GM23338 (cell line): ENCODE data around the gene KRTAP5-6. TPM values are rescaled to one million over a fixed set of nuclear protein-coding genes. Genes with fewer than 3 reads are reported as not detected.

Source experiments
- ATAC-seq: fragments of 200-7000 bp; cut with Tn5 transposase; 3 replicates; pipeline ENCODE4 v1.9.1; 2020
- DNase-seq: peaks from one replicate; pipeline ENCODE4 v3.0.0-alpha.2; 2015; ENCODE audit warnings: low spot score
- H2AFZ ChIP-seq: fragments of 200-600 bp; sonication (generic); 2 replicates; pipeline ENCODE4 v1.8.0; 2016; ENCODE audit warnings: antibody characterized with exemption, mild to moderate bottlenecking, moderate library complexity
- H3F3A ChIP-seq: fragments of 200-600 bp; sonication (generic); replicated peaks from 2 replicates; pipeline ENCODE4 v1.8.0; 2017; ENCODE audit warnings: antibody characterized with exemption, mixed run types, low read depth
- H3K27ac ChIP-seq: fragments of 200-600 bp; sonication (generic); 2 replicates; pipeline ENCODE4 v1.6.1; 2016; ENCODE audit warnings: low read depth
- H3K27me3 ChIP-seq: fragments of 200-600 bp; sonication (generic); 2 replicates; pipeline ENCODE4 v1.8.0; 2016; ENCODE audit warnings: mild to moderate bottlenecking, mixed run types, moderate library complexity; ENCODE audit not compliant: insufficient read depth
- H3K36me3 ChIP-seq: fragments of 200-600 bp; sonication (generic); 2 replicates; pipeline ENCODE4 v1.8.0; 2016; ENCODE audit warnings: mild to moderate bottlenecking; ENCODE audit not compliant: insufficient read depth
- H3K4me1 ChIP-seq: fragments of 200-600 bp; sonication (generic); 2 replicates; pipeline ENCODE4 v1.8.0; 2016; ENCODE audit warnings: mild to moderate bottlenecking, moderate library complexity; ENCODE audit not compliant: insufficient read depth
- H3K4me2 ChIP-seq: fragments of 200-600 bp; sonication (generic); 2 replicates; pipeline ENCODE4 v1.7.1; 2017; ENCODE audit warnings: mixed run types
- H3K4me3 ChIP-seq: fragments of 200-600 bp; sonication (generic); 2 replicates; pipeline ENCODE4 v1.6.1; 2016; ENCODE audit warnings: mixed run types
- H3K79me2 ChIP-seq: fragments of 200-600 bp; sonication (generic); replicated peaks from 2 replicates; pipeline ENCODE4 v1.8.0; 2017; ENCODE audit warnings: mild to moderate bottlenecking; ENCODE audit not compliant: insufficient read depth
- H3K9me2 ChIP-seq: fragments of 200-600 bp; sonication (generic); 2 replicates; pipeline ENCODE4 v1.8.0; 2017; ENCODE audit not compliant: insufficient read depth
- H4K20me1 ChIP-seq: fragments of 200-600 bp; sonication (generic); replicated peaks from 2 replicates; pipeline ENCODE4 v1.8.0; 2017; ENCODE audit warnings: mild to moderate bottlenecking; ENCODE audit not compliant: insufficient read depth
- H3K27ac Mint-ChIP-seq: 2 replicates; pipeline ENCODE4 v1.8.0; 2020; ENCODE audit warnings: inconsistent platforms, mild to moderate bottlenecking, moderate library complexity, mixed read lengths
- H3K27me3 Mint-ChIP-seq: 3 replicates; pipeline ENCODE4 v1.8.0; 2022; ENCODE audit warnings: low read depth, mild to moderate bottlenecking, moderate library complexity, mixed read lengths, inconsistent platforms; ENCODE audit not compliant: insufficient read depth, poor library complexity
- H3K36me3 Mint-ChIP-seq: 3 replicates; pipeline ENCODE4 v1.8.0; 2021; ENCODE audit warnings: low read depth, mild to moderate bottlenecking, inconsistent platforms, moderate library complexity, mixed read lengths
- H3K4me1 Mint-ChIP-seq: 3 replicates; pipeline ENCODE4 v1.8.0; 2020; ENCODE audit warnings: mild to moderate bottlenecking, inconsistent platforms, mixed read lengths
- H3K4me3 Mint-ChIP-seq: 3 replicates; pipeline ENCODE4 v1.8.0; 2021; ENCODE audit warnings: moderate library complexity, mild to moderate bottlenecking, inconsistent platforms, mixed read lengths
- H3K9me3 Mint-ChIP-seq: 3 replicates; pipeline ENCODE4 v1.8.0; 2020; ENCODE audit warnings: moderate library complexity, mild to moderate bottlenecking, inconsistent platforms, mixed read lengths
- CREB1 ChIP-seq: fragments of 250-450 bp; sonication (Bioruptor Pico); IDR thresholded peaks from 2 replicates; pipeline ENCODE4 v1.5.0; 2020; ENCODE audit warnings: low read depth, mild to moderate bottlenecking, moderate library complexity
- ETS1 ChIP-seq: IDR thresholded peaks from 2 replicates; pipeline ENCODE4 v1.6.1; 2016; ENCODE audit warnings: antibody characterized with exemption
- EZH2 ChIP-seq: fragments of 200-600 bp; sonication (generic); IDR thresholded peaks from one replicate; pipeline ENCODE4 v1.8.0; 2017; ENCODE audit warnings: antibody characterized with exemption, mild to moderate bottlenecking, low read depth; ENCODE audit not compliant: unreplicated experiment
- EZH2phosphoT487 ChIP-seq: fragments of 200-600 bp; sonication (generic); IDR thresholded peaks from one replicate; pipeline ENCODE4 v1.8.1; 2018; ENCODE audit warnings: antibody characterized with exemption; ENCODE audit not compliant: unreplicated experiment
- REST ChIP-seq: IDR thresholded peaks from one replicate; pipeline ENCODE4 v1.6.1; 2018; ENCODE audit warnings: antibody characterized with exemption; ENCODE audit not compliant: unreplicated experiment
- ZNF114 ChIP-seq: fragments of 250-450 bp; sonication (Bioruptor Pico); IDR thresholded peaks from 2 replicates; pipeline ENCODE4 v1.5.0; 2020; ENCODE audit warnings: mild to moderate bottlenecking, moderate library complexity
- ZNF462 ChIP-seq: fragments of 250-450 bp; sonication (Bioruptor Pico); IDR thresholded peaks from 2 replicates; pipeline ENCODE4 v1.5.0; 2020; ENCODE audit warnings: mild to moderate bottlenecking, moderate library complexity
- polyA plus RNA-seq: library from polyadenylated mRNA; unstranded; fragments of >200 nt; fragmentation: Nextera tagmentation; extraction: Ambion mirVana; gene quantifications from 2 replicates; pipeline ENCODE4 v1.2.1, GENCODE V29; 2016
- total RNA-seq: library from RNA; depleted of rRNA; stranded (reverse); fragments of >200 nt; shearing (Covaris generic); gene quantifications from 2 replicates; pipeline ENCODE4 v1.2.3, GENCODE V29; 2014

Gene KRTAP5-6
- total and polyA plus RNA-seq, 2 experiments from 2014 or later = not detected

GRCh38 chr11:1735271-1735670 lies 38.3 kb downstream of the KRTAP5-6 start (continued):
- no peak for TF ChIP-seq REST
- TF ChIP-seq ZNF114 (CRISPR knock-in tag) = no peak
- TF ChIP-seq CREB1 (CRISPR knock-in tag) = no peak

GRCh38 chr11:1736447-1736992 lies 39.5 kb downstream of the KRTAP5-6 start:
- Mint-ChIP-seq H3K4me3 (no peak overlapping the region), H3K27ac (no peak overlapping the region), H3K36me3 (no peaks in the 10 kb centered on the region), H3K9me3 (peaks cover 6% of the 10 kb centered on the region), H3K4me1 (no peaks in the 10 kb centered on the region; the same call in 2 of the 3 replicates), H3K27me3 (peaks cover 21% of the 10 kb centered on the region)
- DNase-seq (no peak), ATAC-seq (no peak)
- TF ChIP-seq ZNF462 (CRISPR knock-in tag) (no peak), EZH2phosphoT487 (no peak), CREB1 (CRISPR knock-in tag) (no peak), EZH2 (no peak), ETS1 (no peak)
- H2AFZ ChIP-seq = no peak overlapping the region
- H3K27ac ChIP-seq = no peak overlapping the region
- no peaks in the 10 kb centered on the region for H4K20me1 ChIP-seq
- no peaks in the 10 kb centered on the region for H3K79me2 ChIP-seq
- no peak overlapping the region for H3K4me3 ChIP-seq
- H3K9me2 ChIP-seq = no peaks in the 10 kb centered on the region; the same call in 1 of the 2 replicates
- H3K27me3 ChIP-seq = no peaks in the 10 kb centered on the region; the same call in 1 of the 2 replicates
- no peaks in the 10 kb centered on the region for H3K36me3 ChIP-seq
- H3K4me2 ChIP-seq = no peak overlapping the region
- no peaks in the 10 kb centered on the region for H3K4me1 ChIP-seq
- 0 out of 2 replicates have a peak, but pooled peaks cover 1% of the 10 kb centered on the region for H3F3A ChIP-seq
